Esophagus muscularis mucosa (tissue), 3 donors: ENCODE measurements around the gene MIA3.

Source experiments
- POLR2A ChIP-seq: fragments of 450-650 bp; IDR thresholded peaks from one replicate; pipeline ENCODE4 v1.6.1; 2017; ENCODE audit warnings: antibody characterized with exemption, moderate library complexity, mild to moderate bottlenecking, low read depth
- TF ChIP-seq, protein P1 (sequence below), 3 experiments: fragments of 200-600 bp in 2 of 3; fragments of 450-650 bp in 1 of 3; sonication (generic) in 2 of 3; IDR thresholded peaks; one replicate each; pipeline ENCODE4 v1.5.1; 2017 to 2019; ENCODE audit warnings: antibody characterized with exemption in 3 of 3, mild to moderate bottlenecking in 2 of 3, moderate library complexity in 1 of 3

DNA sequence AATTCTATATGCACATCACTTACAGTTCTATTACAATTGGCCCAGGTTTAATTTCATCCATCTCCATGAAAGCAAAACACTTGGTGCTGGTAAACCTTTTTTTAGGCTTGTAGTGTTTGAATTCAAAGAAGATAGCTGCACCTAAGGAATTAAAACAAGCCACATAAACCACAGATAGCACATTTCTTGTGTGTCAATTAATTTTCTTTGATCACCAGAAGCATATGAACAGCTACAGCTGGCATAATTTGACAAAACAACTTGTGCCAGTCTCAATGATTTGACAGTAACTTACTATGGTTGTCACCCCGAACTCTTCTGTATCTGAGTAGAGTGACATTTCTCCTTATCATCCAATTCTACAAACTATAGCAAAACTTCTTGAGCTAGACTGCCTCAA is 52.2 kb downstream of the MIA3 start:
- no peak for TF ChIP-seq POLR2A
- TF ChIP-seq, protein P1, sequence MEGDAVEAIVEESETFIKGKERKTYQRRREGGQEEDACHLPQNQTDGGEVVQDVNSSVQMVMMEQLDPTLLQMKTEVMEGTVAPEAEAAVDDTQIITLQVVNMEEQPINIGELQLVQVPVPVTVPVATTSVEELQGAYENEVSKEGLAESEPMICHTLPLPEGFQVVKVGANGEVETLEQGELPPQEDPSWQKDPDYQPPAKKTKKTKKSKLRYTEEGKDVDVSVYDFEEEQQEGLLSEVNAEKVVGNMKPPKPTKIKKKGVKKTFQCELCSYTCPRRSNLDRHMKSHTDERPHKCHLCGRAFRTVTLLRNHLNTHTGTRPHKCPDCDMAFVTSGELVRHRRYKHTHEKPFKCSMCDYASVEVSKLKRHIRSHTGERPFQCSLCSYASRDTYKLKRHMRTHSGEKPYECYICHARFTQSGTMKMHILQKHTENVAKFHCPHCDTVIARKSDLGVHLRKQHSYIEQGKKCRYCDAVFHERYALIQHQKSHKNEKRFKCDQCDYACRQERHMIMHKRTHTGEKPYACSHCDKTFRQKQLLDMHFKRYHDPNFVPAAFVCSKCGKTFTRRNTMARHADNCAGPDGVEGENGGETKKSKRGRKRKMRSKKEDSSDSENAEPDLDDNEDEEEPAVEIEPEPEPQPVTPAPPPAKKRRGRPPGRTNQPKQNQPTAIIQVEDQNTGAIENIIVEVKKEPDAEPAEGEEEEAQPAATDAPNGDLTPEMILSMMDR (IDR thresholded peaks at IDR 0.05) = no peak
